A673 (cell line): ENCODE measurements around the gene ZBTB12.

ENCODE experiments used
- CTCF ChIP-seq: fragments of 300-800, 200-600 bp; sonication (generic); conservative IDR thresholded peaks from 2 replicates; pipeline ENCODE4 v1.5.1; 2017; ENCODE audit warnings: low read depth, mild to moderate bottlenecking, antibody characterized with exemption, low read length, moderate library complexity, mixed read lengths
- EZH2 ChIP-seq: fragments of 200-600 bp; sonication (generic); IDR thresholded peaks from 2 replicates; pipeline ENCODE4 v1.6.1; 2017; ENCODE audit warnings: borderline replicate concordance, low read depth, mild to moderate bottlenecking, mixed read lengths, antibody characterized with exemption, low read length; ENCODE audit not compliant: poor library complexity, severe bottlenecking

DNA sequence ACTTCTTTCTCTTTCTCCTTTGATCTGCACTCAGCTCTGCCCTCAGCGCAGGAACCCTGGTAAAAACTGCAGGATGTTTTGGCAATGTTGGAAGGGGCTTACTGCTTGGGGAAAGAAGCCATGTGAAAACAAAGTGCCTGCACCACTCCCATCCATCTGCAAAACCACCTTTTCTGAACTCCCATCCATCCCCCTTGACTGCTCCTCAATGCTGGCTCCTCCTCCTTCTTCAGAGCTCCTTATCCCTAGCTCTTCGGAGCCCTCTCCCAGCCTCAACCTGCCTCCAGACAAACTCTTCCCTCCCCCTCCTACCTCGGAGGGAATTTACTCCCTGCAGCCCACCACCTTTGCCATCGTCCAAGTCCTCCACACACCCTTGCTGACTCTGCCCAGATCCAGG is 4.2 kb upstream of the ZBTB12 start:
- TF ChIP-seq EZH2 (no peak), CTCF (no peak)
